ENCODE data around the gene AACS.
"Not testable (repeated sequence)": the region's sequence is repeated elsewhere in the genome, so short reads cannot be mapped to it uniquely, and the experiment has no call there.

The AACS gene

DNA sequence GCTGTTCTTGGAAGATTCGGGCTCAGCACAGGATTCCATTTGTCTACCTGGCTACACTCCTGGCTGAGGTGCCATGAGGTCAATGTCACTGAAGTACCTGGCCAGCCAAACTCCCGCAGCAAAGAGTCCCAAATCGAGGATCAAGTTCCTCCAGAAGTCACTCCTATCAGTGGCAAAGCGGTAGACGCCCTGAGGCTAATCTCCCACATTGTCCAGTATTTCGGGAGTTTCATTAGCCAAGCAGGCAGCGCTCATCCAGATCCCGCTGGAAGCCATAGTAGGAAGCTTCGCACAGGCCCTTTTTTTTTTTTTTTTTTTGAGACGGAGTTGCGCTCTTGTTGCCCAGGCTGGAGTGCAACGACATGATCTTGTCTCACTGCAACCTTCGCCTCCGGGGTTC, 8.9 kb upstream of the AACS start:
- no peak for DNase-seq (ENCODE audit: low spot score)

DNA sequence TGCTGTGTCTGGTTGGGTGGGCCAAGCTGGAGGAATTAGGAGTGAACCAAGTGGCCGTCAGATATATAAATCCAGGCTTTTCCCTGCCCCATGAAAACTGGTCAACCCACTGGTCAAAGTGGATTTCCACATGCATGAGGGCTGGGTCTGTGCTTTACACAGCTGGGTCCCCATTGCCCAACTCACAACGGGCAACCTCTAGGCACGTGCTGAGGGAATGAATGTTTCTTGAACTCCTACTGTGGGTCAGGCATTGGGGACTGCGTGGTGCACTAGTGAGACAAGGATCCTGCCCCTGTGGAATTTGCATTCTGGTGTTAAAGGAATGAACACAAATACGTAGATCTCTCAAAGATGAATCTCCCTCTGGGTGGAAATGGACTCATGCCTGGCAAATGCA, 7.5 kb upstream of the AACS start:
- no peak for DNase-seq (ENCODE audit: low spot score)

DNA sequence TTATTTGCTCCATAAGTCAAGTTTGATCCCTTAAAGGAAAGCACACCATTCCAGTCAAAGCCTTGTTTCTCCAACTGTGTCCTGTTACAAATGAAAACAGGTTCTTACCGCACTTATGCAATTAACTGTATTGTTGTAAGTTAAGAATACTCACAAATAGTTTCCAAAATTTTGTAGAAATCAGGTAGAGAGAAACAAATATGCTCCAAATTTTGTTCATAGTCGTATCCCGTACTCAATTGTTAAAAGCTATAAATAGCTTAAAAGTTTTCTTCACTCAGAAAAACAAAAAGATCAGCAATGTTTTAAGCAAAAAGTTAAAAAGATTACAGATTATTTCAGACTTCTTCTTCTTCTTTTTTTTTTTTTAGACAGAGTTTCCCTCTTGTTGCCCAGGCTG, 4.0 kb upstream of the AACS start:
- DNase-seq (ENCODE audit: low spot score): no peak

DNA sequence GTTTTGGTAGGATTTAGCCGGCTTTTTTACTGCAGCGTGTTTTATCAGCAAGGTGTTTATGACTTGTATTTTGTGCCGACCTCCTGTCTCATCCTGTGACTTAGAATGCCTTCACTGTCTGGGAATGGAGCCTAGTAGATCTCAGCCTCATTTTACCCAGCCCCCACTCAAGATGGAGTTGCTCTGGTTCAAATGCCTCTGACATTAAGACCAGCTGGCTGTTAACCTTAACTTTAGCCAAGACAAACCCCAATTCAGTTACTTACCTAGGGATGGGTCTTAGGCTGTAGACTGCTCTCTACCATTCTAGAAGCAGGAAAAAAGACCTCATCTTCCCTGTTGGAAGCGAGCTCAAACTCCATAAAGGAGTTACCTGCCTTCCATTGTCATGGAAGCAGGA, 1.7 kb upstream of the AACS start:
- not testable (repeated sequence) for DNase-seq (ENCODE audit: low spot score)

DNA sequence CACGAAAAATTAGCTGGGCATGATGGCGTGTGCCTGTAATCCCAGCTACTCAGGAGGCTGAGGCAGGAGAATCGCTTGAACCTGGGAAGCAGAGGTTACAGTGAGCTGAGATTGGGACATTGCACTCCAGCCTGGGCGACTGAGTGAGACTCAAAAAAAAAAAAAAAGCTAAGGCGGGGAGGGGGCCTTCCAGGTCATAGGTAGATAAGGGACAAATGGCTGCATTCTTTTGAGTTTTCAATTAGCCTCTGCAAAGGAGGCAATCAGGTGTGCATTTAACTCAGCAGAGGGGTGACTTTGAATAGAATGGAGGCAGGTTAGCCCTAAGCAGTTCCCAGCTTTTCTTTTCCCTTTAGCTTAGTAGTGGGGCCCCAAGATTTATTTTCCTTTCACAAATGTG, 743 bp upstream of the AACS start:
- DNase-seq (ENCODE audit: low spot score): no peak

DNA sequence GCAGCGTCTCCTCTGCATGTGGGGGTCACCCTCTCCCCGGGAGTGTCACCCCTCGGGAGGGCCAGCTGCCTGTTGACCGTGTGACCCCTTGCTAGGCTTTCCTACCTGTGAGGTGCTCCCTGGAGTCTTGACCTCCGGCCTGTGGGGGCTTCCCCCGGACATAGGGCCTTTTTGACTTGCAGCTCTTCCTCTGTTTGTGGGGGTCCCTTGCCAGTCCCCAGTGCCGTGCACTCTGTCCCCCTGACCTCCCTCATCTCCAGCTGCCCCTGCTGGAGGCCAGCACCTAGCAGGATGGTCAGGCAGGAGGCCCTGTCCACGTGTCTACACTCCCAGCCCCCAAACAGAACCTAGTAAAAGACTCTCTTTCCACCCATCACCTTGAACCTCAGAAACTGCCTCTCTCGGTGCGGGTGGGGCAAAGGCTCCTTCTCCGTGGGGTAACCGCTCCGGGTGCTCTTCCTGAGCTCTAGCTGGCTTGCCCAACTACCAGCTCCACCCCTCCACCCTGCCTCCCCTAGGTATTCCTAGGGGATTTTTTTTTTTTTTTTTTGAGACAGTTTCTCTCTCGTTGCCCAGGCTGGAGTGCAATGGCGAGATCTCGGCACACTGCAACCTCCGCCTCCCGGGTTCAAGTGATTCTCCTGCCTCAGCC, 810 bp downstream of the AACS start:
- no peak for DNase-seq (ENCODE audit: low spot score)

DNA sequence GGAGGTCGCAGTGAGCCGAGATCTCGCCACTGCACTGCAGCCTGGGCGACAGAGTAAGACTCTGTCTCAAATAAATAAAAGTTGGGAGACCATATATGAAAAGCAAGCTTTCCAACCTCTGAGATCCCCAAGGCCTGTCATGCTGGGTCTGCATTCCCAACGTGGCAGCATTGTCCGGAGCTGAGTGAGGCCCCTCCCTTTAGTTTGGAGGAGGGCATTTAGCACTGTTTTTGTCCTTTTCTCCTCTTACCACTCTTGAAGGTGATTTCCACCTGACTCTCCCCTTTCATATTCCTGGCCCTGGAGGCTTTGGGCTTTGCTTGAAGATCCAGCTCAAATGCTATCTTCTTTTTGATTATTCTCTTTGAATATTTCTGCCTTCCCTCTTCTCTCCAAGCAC, 3.2 kb downstream of the AACS start:
- no peak for DNase-seq (ENCODE audit: low spot score)

DNA sequence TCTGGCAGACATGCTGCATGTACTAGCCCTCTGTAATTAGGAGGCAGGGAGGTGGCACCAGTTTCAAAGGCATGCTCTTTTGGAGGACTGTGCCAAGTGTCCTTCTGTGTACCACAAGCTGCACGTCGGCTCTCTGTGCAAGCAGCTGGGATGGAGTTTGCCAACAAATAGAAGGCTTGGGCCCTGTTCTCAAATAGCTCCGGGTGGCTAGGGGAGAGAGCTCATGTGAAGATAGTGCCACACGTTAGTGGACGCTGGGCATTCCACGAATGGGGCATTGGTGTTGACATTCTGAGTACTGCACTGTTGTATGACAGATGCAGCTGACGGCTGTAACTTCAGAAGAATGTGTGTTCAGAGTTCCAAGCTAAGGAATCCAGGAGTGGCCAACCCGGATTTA, 4.4 kb downstream of the AACS start:
- no peak for DNase-seq (ENCODE audit: low spot score)

DNA sequence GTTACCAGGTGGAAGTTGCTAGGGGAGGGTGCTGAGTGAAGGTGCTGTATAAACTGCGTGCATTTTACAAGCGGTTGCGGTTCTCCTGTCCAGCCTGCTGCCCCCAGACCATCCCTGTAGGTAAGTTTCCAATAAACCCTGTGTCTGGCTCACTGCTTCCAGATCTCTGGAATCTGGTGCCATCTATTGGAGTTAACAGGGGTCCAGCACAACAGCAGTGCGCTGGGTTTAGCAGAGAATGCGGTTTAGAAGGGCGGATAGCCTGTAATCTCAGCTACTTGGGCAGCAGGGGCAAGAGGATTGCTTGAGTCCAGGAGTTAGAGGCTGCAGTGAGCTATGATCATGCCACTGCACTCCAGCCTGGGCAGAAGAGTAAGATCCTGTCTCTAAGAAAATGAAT, 4.9 kb downstream of the AACS start:
- DNase-seq (ENCODE audit: low spot score): no peak

DNA sequence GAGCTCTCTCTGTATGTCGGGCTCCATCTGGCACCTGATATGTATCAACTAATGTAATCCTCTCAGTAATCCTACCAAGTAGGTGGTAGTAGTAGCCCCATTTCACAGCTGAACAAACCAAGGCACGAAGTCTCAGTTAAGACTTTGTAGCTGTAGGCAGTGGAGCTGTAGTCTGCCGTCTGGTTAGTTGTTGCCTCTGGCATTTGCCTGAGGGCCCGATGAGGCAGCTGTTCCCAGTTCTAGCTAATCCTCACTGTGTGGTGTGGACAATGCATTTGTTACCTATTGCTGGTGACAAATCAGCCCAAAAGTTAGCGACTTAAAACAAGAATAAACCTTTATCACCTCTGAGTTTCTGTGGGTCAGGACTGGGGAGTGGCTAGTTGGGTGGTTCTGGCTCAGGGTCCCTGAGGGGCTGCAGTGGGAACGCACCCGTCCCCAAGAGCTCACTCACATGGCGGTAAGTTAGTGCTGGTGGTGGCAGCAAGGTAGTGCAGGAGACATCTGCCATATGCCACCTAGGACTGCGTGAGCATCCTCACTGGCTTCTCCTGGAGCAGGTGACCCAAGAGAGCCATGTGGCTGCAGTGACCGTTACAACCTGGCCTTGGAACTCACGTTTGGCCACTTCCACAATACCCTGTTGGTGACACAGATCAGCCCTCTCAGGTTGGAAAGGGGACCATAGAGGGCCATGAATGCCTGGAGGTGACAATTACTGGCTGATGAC, 5.6 kb downstream of the AACS start:
- no peak for DNase-seq (ENCODE audit: low spot score)

DNA sequence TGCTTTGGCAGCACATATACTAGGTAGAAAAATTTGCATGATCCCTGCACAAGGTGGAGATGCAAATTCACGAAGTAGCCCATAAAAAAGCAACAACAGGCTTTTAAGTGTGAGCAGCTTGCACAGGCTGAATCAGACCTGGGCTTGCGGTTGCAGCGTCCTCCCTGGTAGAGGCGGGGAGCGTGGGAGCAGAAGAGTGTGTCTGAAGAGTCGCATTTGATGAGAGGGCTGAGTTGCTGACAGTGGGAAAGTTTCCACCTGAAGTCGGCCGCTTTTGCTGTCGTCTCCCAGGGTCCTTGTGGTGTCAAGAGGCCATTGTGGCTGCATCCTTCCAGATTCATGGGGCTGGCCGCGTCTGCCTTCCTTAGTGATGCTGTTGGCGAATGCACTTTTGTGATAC, 6.2 kb downstream of the AACS start:
- no peak for DNase-seq (ENCODE audit: low spot score)

DNA sequence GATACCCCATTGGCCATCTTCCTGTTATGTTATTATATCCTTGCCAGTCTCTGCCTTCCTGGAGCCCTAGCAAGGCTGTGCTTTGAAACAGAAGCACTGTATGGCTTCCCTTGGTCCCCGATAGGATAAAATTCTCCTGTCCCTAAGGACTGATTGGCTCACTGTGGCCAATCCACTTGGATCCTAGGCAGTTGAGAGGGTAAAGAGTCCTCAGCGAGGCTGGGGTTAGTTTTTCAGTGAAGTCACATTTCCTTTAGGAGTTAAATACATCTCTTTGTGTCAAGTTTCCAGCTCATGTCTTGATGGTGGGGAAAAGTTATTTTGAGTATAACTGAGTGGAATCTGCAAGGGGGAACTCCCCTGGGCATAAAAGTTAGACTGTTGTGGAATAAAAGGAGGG, 7.3 kb downstream of the AACS start:
- DNase-seq (ENCODE audit: low spot score): no peak

DNA sequence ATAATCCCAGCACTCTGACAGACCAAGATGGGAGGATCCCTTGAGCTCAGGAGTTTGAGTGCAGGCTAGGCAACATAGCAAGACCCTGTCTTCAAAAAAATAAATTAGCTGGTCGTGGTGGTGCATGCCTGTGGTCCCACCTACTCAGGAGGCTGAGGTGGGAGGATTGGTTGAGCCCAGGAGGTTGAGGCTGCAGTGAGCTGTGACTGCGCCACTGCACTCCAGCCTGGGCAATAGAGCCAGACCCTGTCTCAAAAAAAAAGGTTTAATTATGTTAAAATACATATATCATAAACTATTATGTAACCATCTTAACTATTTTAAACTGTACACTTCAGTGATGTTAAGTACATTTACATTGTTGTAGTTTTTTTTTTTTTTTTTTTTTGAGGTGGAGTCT, 9.1 kb downstream of the AACS start:
- not testable (repeated sequence) for DNase-seq (ENCODE audit: low spot score)

DNA sequence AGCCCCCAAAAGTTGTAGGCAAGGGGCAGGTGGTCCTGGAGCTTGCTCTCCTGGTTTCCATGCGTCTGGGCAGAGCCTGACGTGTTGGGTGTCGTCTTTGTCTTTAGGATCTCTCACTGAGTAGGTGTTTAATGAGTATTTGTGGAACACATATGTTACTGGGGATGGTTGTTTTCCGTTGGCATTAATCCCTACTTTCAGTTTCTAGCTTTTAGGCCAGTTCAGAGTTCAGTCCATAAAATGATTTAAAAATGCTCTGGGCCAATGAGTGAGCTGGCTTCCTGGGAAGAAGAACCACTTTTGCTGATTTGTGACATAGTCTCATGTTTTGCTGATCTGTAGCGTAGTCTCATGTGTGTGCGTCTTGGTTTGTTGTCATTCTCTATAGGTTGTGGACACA, 10.9 kb downstream of the AACS start:
- no peak for DNase-seq (ENCODE audit: low spot score)

DNA sequence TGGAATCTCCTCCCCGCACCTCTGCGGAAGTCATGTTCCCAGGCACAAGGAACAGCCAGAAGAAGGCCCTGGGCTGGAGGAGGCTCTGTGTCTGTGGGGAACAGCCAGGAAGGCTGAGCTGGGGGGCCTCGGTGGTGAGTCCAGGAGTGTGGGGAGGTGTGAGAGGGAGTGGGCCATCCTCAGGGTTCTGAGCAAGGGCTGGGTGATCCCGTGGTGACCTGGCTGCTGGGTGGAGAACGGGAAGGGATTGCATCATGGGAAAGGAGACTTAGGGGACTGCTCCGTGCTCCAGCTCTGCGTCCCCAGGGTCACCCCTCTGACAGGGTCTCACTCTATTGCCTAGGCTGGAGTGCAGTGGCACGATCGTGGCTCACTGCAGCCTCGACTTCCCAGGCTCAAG, 13.8 kb downstream of the AACS start:
- DNase-seq (ENCODE audit: low spot score): no peak

DNA sequence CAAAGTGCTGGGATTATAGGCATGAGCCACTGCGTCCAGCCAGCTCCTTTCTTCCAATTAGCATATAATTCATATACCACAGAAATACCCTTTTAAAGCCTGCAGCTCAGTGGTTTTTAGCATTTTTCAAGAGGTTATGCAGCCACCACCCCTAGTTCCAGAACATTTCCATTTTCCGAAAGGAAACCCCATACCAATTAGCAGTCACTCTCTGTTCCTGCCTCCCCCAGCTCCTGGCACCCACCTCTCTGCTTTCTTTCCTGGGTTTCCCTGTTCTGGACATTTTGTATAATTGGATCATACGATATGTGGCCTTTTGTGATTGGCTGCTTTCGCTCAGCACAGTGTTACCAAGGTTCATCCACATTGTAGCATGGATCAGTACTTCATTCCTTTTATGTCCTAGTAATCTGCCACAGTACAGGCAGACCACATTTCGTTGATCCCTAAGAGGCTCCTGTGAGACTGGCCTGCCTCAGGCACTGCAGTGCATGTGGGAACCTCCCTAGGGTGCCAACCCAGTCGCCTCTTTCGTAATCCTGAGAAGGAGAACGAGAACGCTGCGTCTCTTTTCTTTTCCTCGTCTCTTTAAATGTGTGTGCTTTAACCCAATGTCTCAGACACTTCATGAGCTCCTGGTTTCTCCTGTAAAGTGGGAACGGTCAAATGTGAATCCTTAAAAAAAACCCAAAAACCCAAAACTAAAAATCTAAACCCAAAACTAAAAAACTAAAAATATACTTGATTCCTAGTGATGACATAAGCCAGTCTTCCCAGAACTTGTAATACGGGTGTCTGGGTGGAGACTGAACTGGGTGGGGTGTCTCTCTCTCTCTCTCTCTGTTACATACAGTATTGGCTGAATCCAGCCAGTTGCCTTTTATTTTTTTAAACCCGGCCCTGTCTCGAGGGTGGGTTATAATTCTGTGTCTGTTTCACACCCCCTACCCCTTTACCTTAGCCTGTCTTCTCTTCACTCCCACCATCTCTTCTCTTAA, 14.7 kb downstream of the AACS start:
- DNase-seq (ENCODE audit: low spot score): no peak

DNA sequence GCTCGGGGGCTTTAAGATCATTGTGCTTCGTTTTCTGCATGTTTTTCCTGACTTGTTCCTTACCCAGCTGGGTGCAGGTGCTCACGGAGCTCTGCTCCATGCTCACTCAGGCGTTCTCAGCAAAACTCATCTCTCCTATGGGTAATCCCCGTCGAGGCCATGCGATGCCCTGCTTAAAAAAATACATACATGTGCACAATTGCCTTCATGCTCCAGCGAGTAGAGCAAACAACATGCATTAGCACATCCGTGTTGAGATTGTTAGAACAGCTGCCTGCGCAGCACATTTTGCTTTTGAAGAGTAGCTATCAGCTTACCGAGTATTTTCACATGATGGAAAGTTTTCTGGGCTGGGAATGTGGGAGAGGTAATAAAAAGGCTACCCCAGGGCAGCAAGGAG, 16.2 kb downstream of the AACS start:
- DNase-seq (ENCODE audit: low spot score): no peak

DNA sequence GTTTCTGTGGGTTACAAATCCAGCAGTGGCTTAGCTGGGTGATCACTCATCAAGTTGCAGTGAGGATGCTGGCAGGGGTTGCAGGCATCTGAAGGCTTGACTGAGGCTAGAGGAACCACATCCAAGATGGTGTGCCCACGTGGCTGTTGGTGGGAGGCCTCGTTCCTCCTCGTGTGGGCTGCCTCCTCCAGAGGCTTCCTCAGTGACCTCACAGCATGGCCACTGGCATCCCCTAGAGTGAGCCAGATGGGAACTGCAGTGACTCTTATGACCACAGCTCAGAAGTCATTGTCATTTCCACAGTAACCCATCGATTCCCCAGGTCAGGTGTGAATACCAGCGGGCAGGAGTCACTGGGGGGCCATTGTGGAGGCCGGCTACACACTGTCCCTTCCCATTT, 17.8 kb downstream of the AACS start:
- DNase-seq (ENCODE audit: low spot score): no peak

DNA sequence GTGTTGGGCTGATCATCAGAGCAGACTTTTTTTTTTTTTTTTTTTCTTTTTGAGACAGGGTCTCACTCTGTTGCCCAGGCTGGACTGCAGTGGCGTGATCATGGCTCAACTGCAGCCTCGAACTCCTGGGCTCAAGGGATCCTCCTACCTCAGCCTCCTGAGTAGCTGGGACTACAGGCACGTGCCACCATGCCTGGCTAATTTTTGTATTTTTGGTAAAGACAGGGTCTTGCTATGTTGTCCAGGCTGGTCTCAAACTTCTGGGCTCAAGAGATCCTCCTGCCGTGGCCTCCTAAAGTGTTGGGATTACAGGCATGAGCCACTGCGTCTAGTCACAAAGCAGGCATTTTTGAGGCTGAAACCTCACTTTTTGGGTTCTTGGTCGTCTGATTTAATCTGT, 23.0 kb downstream of the AACS start:
- not testable (repeated sequence) for DNase-seq (ENCODE audit: low spot score)

DNA sequence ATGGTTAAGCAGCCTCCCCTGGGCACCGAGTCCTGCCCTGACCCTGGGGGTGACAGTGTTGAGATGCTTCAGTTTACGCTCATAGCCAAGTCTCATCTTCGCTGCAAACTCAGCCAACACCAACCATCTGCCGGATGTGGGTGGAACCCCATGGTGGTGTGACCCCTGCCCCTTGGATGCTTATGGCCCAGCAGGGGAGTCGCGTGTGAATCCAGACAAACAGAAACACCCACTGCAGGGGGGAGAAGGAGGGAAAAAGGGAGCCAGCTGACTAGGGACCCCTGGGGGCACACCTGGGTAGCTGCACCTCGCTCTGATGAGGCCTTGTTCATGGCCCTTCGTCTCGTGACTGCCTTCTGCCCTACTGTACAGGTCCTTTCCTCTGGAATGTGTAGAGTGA, 23.8 kb downstream of the AACS start:
- DNase-seq (ENCODE audit: low spot score): no peak

DNA sequence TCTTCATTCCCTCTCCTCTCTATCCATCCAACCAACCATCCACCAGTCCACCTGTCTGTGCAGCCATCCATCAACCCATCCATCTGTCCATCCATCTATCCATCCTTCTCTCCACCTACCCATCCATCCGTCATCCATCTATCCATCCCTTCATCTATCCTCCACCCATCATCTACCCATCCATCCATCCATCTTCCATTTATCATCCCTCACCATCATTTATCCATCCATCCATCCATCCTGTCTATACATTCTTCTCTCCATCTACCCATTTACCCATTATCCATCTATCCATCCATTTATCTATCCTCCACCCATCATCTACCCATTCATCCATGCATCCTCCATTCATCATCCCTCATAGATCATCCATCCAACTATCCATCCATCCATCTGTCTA, 24.4 kb downstream of the AACS start:
- DNase-seq (ENCODE audit: low spot score): no peak

DNA sequence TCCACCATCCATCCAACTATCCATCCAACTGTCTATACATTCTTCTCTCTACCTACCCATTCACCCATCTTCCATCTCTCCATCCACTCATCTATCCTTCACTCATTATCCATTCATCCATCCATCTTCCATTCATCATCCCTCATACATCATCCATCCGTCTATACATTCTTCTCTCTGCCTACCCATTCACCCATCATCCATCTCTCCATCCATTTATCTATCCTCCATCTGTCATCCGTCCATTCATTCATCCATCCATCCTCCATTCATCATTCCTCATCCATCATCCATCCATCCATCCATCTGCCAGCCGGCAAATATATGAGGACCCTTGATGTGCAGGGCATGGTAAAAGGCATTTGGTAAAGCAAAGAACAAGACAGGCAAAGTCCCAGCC, 25.2 kb downstream of the AACS start:
- DNase-seq (ENCODE audit: low spot score): no peak

DNA sequence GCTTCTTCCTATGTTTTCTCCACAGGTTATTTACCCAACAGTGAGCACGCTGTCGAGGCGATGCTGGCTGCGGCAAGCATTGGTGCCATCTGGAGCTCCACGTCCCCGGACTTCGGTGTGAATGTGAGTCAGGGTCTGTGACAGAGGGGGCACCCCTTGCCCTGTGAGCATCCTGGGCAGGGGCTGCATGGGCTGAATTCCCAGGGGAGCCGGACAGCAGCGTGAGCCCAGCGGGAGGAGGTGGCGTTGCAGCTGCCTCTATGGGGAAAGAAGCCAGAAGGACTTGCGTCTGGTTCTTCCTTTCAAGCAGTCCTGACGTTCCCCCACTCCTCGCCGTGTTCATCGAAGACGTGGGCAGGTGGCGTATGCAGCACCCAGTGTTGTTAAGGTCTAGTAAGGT, 26.2 kb downstream of the AACS start:
- DNase-seq (ENCODE audit: low spot score): no peak
